Gastrocnemius medialis (tissue), 4 donors: Measurements from ENCODE around the gene KLC1.

Experiments
- CTCF ChIP-seq, 5 experiments: fragments of 450-650 bp in 3 of 5; fragments of 200-600 bp in 2 of 5; sonication (generic) in 2 of 5; IDR thresholded peaks in 4 of 5; conservative IDR thresholded peaks in 1 of 5; 1 replicate in 4 of 5; 2 replicates in 1 of 5; pipeline ENCODE4 v1.5.1; 2016 to 2019; ENCODE audit warnings: antibody characterized with exemption in 5 of 5, mild to moderate bottlenecking in 3 of 5, moderate library complexity in 3 of 5
- POLR2A ChIP-seq, 2 donors: fragments of 450-650 bp; IDR thresholded peaks; one replicate each; pipeline ENCODE4 v1.6.1; 2017; ENCODE audit warnings: antibody characterized with exemption in 2 of 2, mild to moderate bottlenecking in 2 of 2, moderate library complexity in 2 of 2

GRCh38 chr14:103713304-103714062 lies 84.5 kb downstream of the KLC1 start:
- TF ChIP-seq CTCF (IDR thresholded peaks at IDR 0.05 in 4 of 5, conservative IDR thresholded peaks at IDR 0.05 in 1 of 5) (no peak), POLR2A (IDR thresholded peaks at IDR 0.05) (no peak)
